HG02623 (cell line): ENCODE results near the gene IRAK2.
A peak's percentile ranks its signal among the peaks of the same experiment; 100 is the strongest.
"Not testable (repeated sequence)": the region's sequence is repeated elsewhere in the genome, so short reads cannot be mapped to it uniquely, and the experiment has no call there.

Experiments
- ATAC-seq: cut with Tn5 transposase; IDR thresholded peaks from one replicate; pipeline ENCODE4 v1.9.1; 2021; ENCODE audit warnings: moderate library complexity; ENCODE audit not compliant: unreplicated experiment

Gene IRAK2

DNA sequence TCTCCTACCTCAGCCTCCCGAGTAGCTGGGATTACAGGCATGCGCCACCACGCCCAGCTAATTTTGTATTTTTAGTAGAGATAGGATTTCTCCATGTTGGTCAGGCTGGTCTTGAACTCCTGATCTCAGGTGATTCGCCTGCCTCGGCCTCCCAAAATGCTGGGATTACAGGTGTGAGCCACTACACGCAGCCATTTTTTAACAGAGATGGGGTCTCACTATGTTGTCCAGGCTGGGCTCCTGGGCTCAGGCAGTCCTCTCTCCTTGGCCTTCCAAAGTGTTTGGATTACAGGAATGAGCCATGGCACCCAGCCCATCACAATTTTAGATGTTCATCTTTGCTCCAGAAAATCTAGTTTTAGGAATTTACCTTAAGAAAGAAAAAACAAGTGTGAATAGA is 6.2 kb upstream of the IRAK2 start:
- ATAC-seq: not testable (repeated sequence)

GRCh38 chr3:10160346-10160745 is 4.4 kb upstream of the IRAK2 start:
- ATAC-seq: no peak

DNA sequence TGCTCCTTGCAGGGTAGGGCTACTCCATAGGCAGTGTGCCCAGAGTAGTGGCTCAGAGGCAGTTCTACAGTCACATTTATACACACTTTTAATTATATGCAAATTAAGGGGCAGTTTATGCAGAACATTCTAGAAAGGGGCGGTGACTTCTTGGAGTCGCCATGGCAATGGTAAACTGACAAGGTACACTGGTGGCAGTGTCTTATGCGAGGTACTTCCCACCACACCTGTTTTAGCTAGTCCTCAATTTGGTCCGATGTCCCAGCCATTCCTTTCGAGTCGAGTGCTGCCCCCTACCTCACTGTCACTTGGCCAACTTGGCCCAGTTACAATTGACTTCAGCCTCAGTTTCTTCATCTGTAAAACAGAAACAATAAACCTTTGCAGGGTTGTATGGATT is 3.8 kb upstream of the IRAK2 start:
- no peak for ATAC-seq

GRCh38 chr3:10162185-10162584 is 2.5 kb upstream of the IRAK2 start:
- no peak for ATAC-seq

GRCh38 chr3:10164201-10164545 is 546 bp upstream of the IRAK2 start:
- ATAC-seq: not testable (repeated sequence)

- ATAC-seq: no peak
Measured at GRCh38 chr3:10166213-10166604, 1.5 kb downstream of the IRAK2 start.

DNA sequence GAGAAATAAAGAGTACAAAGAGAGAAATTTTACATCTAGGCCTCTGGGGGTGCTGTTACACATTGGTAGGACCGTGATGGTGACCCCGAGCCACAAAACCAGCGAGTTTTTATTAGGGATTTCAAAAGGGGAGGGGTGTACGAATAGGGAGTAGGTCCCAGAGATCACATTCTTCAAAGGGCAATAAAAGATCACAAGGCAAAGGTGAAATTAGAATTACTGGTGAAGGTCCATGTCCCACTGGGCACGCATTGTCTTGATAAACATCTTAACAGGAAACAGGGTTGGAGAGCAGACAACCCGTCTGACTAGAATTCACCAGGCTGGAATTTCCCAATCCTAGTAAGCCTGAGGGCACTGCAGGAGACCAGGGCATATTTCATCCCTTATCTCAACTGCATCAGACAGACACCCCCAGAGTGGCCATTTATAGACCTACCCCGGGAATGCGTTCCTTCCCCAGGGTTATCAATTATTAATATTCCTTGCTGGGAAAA is 4.3 kb downstream of the IRAK2 start:
- no peak for ATAC-seq

DNA sequence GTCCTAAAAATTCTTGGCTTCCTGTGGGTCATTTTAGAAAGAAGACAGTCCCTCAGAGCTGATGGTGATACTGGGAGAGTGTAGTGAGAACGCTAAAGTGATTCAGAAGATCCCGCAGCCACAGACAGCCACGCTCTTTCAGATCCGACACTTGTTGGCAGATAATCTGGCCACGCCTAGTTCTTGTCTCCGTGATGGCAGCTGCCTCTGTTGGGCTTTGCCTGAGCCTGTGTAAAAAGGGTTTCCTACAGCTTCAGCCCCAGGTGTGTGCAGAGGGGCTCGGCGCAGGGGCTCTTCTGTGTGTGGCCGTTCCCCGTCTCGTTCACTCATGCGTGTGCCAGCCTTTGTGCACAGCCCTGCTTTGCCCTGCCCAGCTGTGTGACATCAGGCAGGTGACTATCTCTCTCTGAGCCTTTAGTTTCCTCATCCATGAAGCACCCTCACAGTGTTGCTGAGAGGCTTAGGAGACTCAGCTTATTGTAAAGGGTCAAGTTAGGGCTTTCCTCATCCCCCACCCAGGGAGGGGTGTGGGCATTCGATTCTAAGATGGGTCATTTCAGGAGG is 6.3 kb downstream of the IRAK2 start:
- ATAC-seq: no peak

GRCh38 chr3:10173095-10173925 is 8.6 kb downstream of the IRAK2 start:
- ATAC-seq: no peak

DNA sequence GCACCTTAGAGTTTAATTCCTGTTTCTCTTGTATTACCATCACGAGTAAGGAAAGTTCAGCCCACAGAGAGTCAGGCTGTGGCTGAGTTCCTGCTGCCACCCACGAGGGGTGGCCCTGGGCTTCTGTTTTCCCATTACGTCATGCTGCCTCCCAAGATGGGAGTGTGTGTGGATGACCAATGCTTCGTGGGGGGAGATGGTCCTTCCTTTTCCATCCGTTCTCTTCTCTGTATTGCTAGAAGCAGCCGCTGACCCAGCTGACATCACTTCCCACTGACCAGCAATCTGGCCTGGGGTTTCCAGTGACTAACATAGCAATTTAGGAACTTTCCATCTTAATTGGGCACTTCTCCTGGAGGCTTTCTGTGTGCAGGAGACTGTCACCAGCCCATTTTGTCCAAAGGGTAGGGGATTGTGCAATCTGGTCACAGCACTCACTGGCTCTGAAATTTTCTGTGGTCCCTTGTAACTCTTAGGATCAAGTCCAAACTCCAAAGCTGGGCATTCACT is 9.3 kb downstream of the IRAK2 start:
- peak; percentile 63 for ATAC-seq

GRCh38 chr3:10175334-10175733 is 10.6 kb downstream of the IRAK2 start:
- ATAC-seq: not testable (repeated sequence)

- ATAC-seq: not testable (repeated sequence)
Measured at GRCh38 chr3:10176150-10176549, 11.4 kb downstream of the IRAK2 start.

DNA sequence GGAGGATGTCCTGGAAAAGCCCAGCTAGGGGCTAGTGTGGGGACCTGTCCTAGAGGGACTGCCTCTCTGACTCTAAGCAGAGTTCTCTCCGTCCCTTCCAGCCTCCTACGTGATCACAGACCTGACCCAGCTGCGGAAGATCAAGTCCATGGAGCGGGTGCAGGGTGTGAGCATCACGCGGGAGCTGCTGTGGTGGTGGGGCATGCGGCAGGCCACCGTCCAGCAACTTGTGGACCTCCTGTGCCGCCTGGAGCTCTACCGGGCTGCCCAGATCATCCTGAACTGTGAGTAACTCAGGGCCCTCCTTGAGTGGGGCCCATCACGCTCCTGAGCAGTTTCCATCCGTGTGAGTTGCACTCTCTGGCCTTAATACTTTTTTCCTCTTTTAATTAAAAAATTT is 13.0 kb downstream of the IRAK2 start:
- no peak for ATAC-seq

- ATAC-seq: no peak
Measured at GRCh38 chr3:10178892-10179291, 14.2 kb downstream of the IRAK2 start.

DNA sequence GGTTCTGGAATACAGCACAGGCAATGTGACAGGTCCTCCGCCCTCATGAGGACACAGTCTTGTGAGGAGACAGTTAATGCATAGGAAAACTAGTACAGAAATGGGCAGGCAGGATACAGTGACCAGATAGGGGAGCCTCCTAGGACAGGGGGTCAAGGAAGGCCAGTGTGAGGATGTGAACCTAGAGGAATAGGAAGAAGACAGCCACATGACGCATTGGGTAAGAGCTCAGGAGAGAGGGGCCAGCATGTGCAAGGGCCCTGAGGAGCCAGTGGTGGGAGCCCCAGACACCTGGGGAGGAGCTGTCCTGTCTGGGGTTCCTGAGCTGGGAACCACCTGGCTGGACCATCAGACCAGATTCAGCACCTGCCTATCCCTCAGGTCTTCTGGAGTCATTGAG is 15.6 kb downstream of the IRAK2 start:
- ATAC-seq: no peak

DNA sequence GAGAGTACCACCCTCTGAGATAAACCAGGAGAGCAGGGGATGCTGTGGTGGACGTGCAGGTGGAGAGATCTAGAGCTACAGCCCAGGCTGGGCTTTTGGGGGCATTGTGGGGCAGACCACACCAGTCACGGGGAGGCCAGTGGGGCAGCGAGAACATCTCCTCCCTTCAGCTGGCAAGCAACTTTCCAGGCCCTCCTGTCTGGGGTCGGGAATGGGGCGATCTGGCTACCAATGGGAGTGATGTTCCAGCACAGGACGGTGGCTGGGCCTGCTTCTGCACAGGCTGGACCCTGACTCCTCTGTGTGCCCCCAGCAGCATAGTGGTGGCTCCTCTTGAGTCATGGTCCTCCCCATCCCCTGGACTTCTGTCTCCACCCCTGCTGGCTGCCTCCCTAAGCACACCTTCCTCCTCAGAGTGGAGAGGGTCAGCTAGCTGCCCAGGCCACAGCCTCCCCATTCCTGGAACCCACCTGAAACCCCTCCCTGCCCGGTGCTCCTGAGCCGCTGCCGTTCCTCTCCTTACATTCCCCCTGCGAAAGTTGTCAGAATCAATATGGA is 16.1 kb downstream of the IRAK2 start:
- ATAC-seq: no peak

GRCh38 chr3:10182950-10183349 is 18.2 kb downstream of the IRAK2 start:
- ATAC-seq: no peak

DNA sequence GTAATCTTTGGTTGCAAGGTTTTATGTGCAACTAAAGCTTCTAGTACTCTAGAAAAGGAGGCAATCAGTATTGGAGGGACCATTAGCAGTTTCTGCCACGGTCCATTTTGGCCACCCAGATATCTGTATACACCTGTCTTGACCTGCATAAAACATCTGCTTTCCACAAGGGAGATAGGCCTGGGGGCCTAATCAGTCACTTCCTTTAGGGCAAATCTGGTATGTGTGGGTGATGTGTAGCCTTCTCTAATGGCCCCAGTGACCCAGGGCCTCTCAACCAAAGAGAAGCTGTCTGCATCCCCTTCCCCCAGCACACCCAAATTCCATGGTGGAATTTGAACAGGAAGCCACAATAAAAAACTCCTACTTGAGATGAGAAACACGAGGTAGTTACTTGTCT is 19.5 kb downstream of the IRAK2 start:
- no peak for ATAC-seq

- ATAC-seq: no peak
Measured at GRCh38 chr3:10185804-10186762, 21.4 kb downstream of the IRAK2 start.

- no peak for ATAC-seq
Measured at GRCh38 chr3:10187290-10187876, 22.7 kb downstream of the IRAK2 start.

DNA sequence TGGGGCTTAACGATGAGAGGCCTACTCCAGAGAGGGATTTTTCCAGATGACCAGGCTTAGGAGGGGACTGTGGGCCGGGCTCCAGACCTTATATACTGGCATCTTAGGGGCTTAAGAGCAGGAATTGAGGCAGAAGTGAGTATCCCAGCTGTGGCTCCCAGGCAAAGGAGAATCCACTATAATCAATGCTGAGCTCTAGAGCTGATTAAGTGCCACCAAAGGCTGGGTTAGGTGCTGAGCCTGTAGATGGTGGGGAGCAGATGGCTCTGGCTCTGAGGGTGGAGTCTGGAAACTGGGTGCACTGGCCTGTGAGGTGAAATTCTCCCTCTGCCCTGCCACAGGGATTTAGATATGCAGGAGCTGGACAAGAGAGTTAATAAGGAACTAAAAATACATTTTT is 23.2 kb downstream of the IRAK2 start:
- ATAC-seq: no peak
